Measurements from ENCODE around the gene TMEM14A. TPM values are rescaled to one million over a fixed set of nuclear protein-coding genes. Genes with fewer than 3 reads are reported as not detected.
A peak's percentile ranks its signal among the peaks of the same experiment; 100 is the strongest.

The TMEM14A gene
- total RNA-seq, 1 donor from 2014 or later: 14.6 TPM

- ATAC-seq (no peak), DNase-seq (no peak)
- no peaks in the 10 kb centered on the region for H3K36me3 ChIP-seq
- H3K4me1 ChIP-seq: no peaks in the 10 kb centered on the region
- no peaks in the 10 kb centered on the region for H3K9me3 ChIP-seq
- intact Hi-C loops (cut with DNase I): no loop called here
- no peaks in the 10 kb centered on the region for H3K27me3 ChIP-seq (ENCODE audit: low read depth)
- no peak overlapping the region for H3K27ac ChIP-seq
- no peak for TF ChIP-seq CTCF (IDR thresholded peaks at IDR 0.05)
- no peak overlapping the region for H3K4me3 ChIP-seq
Observed at GRCh38 chr6:52657870-52658269, 13.0 kb upstream of the TMEM14A start.

GRCh38 chr6:52661551-52661950, 9.4 kb upstream of the TMEM14A start:
- intact Hi-C loops (cut with DNase I): loop anchor here (5.0 to 10.0 kb wide), 2 partner anchors 249 to 377 kb away; partner anchors contain the start of gene MCM3

GRCh38 chr6:52662031-52662430, 8.9 kb upstream of the TMEM14A start:
- ATAC-seq (no peak), DNase-seq (no peak)
- H3K27me3 ChIP-seq (ENCODE audit: low read depth): no peaks in the 10 kb centered on the region
- no peak for TF ChIP-seq CTCF (IDR thresholded peaks at IDR 0.05)
- no peaks in the 10 kb centered on the region for H3K36me3 ChIP-seq
- no peak overlapping the region for H3K4me3 ChIP-seq
- peaks cover 14% of the 10 kb centered on the region for H3K4me1 ChIP-seq
- no peak overlapping the region for H3K27ac ChIP-seq
- H3K9me3 ChIP-seq: no peaks in the 10 kb centered on the region
- intact Hi-C loops (cut with DNase I): loop anchor here (5.0 to 10.0 kb wide), 2 partner anchors 250 to 377 kb away; partner anchors contain the start of gene MCM3

More at GRCh38 chr6:52661551-52661950, 9.4 kb upstream of the TMEM14A start:
- Histone ChIP-seq H3K36me3 (no peaks in the 10 kb centered on the region), H3K27me3 (ENCODE audit: low read depth) (no peaks in the 10 kb centered on the region), H3K4me1 (peaks cover 14% of the 10 kb centered on the region), H3K4me3 (no peak overlapping the region), H3K27ac (no peak overlapping the region), H3K9me3 (no peaks in the 10 kb centered on the region)
- no peak for TF ChIP-seq CTCF (IDR thresholded peaks at IDR 0.05)
- no peak for DNase-seq
- ATAC-seq: no peak

- Histone ChIP-seq H3K9me3 (no peaks in the 10 kb centered on the region), H3K4me3 (peak overlapping the region; percentile 65), H3K4me1 (peaks cover 14% of the 10 kb centered on the region), H3K27ac (no peak overlapping the region), H3K36me3 (no peaks in the 10 kb centered on the region), H3K27me3 (ENCODE audit: low read depth) (no peaks in the 10 kb centered on the region)
- ATAC-seq (peak; percentile 82 to 87), DNase-seq (no peak)
- intact Hi-C loops (cut with DNase I): loop anchor here (5.0 to 10.0 kb wide), 2 partner anchors 251 to 379 kb away; partner anchors contain the start of gene MCM3
- peak; percentile 88 for TF ChIP-seq CTCF (IDR thresholded peaks at IDR 0.05)
Observed at GRCh38 chr6:52663120-52663935, 7.6 kb upstream of the TMEM14A start.

- no peak for DNase-seq
- Histone ChIP-seq H3K4me3 (peak overlapping the region; percentile 65), H3K27me3 (ENCODE audit: low read depth) (no peaks in the 10 kb centered on the region), H3K4me1 (peaks cover 14% of the 10 kb centered on the region), H3K36me3 (no peaks in the 10 kb centered on the region), H3K27ac (peak overlapping the region; percentile 74), H3K9me3 (no peaks in the 10 kb centered on the region)
- ATAC-seq: no peak
- intact Hi-C loops (cut with DNase I): loop anchor here (5.0 to 10.0 kb wide), 2 partner anchors 252 to 379 kb away; partner anchors contain the start of gene MCM3
- TF ChIP-seq CTCF (IDR thresholded peaks at IDR 0.05): no peak
Observed at GRCh38 chr6:52663936-52664185, 7.1 kb upstream of the TMEM14A start.

Measured in lower lobe of right lung (tissue), 2 donors.